OCI-LY3 (cell line): Measurements from ENCODE around the gene BIRC6.

Experiments
- H2AFZ ChIP-seq: fragments of 200-600, 300-600 bp; shearing (Covaris generic); 2 replicates; pipeline ENCODE4 v1.6.0; 2014; ENCODE audit warnings: antibody characterized with exemption, low read depth, low read length
- H3K27ac ChIP-seq: fragments of 200-600, 300-600 bp; sonication (generic); 2 replicates; pipeline ENCODE4 v1.5.1; 2014; ENCODE audit warnings: mild to moderate bottlenecking, low read length, moderate library complexity, mixed read lengths
- H3K27me3 ChIP-seq: fragments of 200-600, 300-600 bp; sonication (generic); 2 replicates; pipeline ENCODE4 v1.6.1; 2014; ENCODE audit warnings: low read depth, low read length, mixed read lengths
- H3K36me3 ChIP-seq: fragments of 200-600, 300-600 bp; sonication (generic); replicated peaks from 2 replicates; pipeline ENCODE3; 2014; ENCODE audit warnings: low read depth, low read length, mixed read lengths
- H3K4me1 ChIP-seq: fragments of 300-600, 200-600 bp; sonication (generic); 2 replicates; pipeline ENCODE4 v1.6.1; 2014; ENCODE audit warnings: low read length, mixed read lengths
- H3K4me2 ChIP-seq: fragments of 200-600, 300-600 bp; sonication (generic); 2 replicates; pipeline ENCODE4 v1.6.1; 2014; ENCODE audit warnings: low read length, mixed read lengths
- H3K4me3 ChIP-seq: fragments of 300-600, 200-600 bp; sonication (generic); 2 replicates; pipeline ENCODE4 v1.5.1; 2014; ENCODE audit warnings: antibody characterized with exemption, mild to moderate bottlenecking, low read length, moderate library complexity
- H3K79me2 ChIP-seq: fragments of 300-600, 200-600 bp; shearing (Covaris generic); 2 replicates; pipeline ENCODE4 v1.6.1; 2014; ENCODE audit warnings: mild to moderate bottlenecking, low read length, mixed read lengths
- H3K9ac ChIP-seq: fragments of 300-600, 200-600 bp; shearing (Covaris generic); 2 replicates; pipeline ENCODE4 v1.6.0; 2014; ENCODE audit warnings: mild to moderate bottlenecking, low read length, moderate library complexity
- H3K9me3 ChIP-seq: fragments of 200-600, 300-600 bp; shearing (Covaris generic); 2 replicates; pipeline ENCODE4 v1.6.1; 2014; ENCODE audit warnings: low read length, mixed read lengths; ENCODE audit not compliant: insufficient read depth
- H4K20me1 ChIP-seq: fragments of 200-600, 300-600 bp; sonication (generic); 2 replicates; pipeline ENCODE4 v1.6.1; 2016; ENCODE audit warnings: low read length, mixed read lengths; ENCODE audit not compliant: insufficient read depth
- CTCF ChIP-seq: fragments of 200-600, 300-600 bp; sonication (generic); IDR thresholded peaks from 2 replicates; pipeline ENCODE4 v1.5.1; 2014; ENCODE audit warnings: antibody characterized with exemption, low read length, low read depth
- EZH2phosphoT487 ChIP-seq: fragments of 200-600 bp; shearing (Covaris generic); IDR thresholded peaks from 2 replicates; pipeline ENCODE4 v1.6.1; 2018; ENCODE audit warnings: antibody characterized with exemption, mixed run types, low read depth

Gene BIRC6

GRCh38 chr2:32452338-32453064, 95.7 kb downstream of the BIRC6 start:
- Histone ChIP-seq H3K4me2 (no peak overlapping the region), H4K20me1 (peaks cover 16% of the 10 kb centered on the region), H3K27ac (no peak overlapping the region), H3K4me3 (no peak overlapping the region), H3K4me1 (peaks cover 13% of the 10 kb centered on the region), H3K9me3 (no peaks in the 10 kb centered on the region), H2AFZ (no peak overlapping the region), H3K9ac (no peak overlapping the region), H3K27me3 (no peaks in the 10 kb centered on the region), H3K36me3 (peaks cover 19% of the 10 kb centered on the region), H3K79me2 (no peaks in the 10 kb centered on the region)
- no peak for TF ChIP-seq CTCF
- TF ChIP-seq EZH2phosphoT487, result no peak

GRCh38 chr2:32453242-32454062, 96.6 kb downstream of the BIRC6 start:
- no peaks in the 10 kb centered on the region for H3K27me3 ChIP-seq
- H3K27ac ChIP-seq, result no peak overlapping the region
- H3K79me2 ChIP-seq, result no peaks in the 10 kb centered on the region
- no peaks in the 10 kb centered on the region for H3K9me3 ChIP-seq
- peaks cover 19% of the 10 kb centered on the region for H3K36me3 ChIP-seq
- peaks cover 13% of the 10 kb centered on the region for H3K4me1 ChIP-seq
- H2AFZ ChIP-seq, result no peak overlapping the region
- TF ChIP-seq CTCF (no peak), EZH2phosphoT487 (no peak)
- H3K9ac ChIP-seq, result no peak overlapping the region
- peaks cover 16% of the 10 kb centered on the region for H4K20me1 ChIP-seq
- H3K4me3 ChIP-seq, result no peak overlapping the region
- no peak overlapping the region for H3K4me2 ChIP-seq

- no peaks in the 10 kb centered on the region for H3K9me3 ChIP-seq
- no peak overlapping the region for H3K9ac ChIP-seq
- H3K4me1 ChIP-seq, result peaks cover 13% of the 10 kb centered on the region
- H2AFZ ChIP-seq, result no peak overlapping the region
- no peak overlapping the region for H3K27ac ChIP-seq
- H3K4me2 ChIP-seq, result no peak overlapping the region
- H3K4me3 ChIP-seq, result no peak overlapping the region
- H3K36me3 ChIP-seq, result peaks cover 14% of the 10 kb centered on the region
- H3K79me2 ChIP-seq, result peaks cover 4% of the 10 kb centered on the region
- H3K27me3 ChIP-seq, result no peaks in the 10 kb centered on the region
- peaks cover 16% of the 10 kb centered on the region for H4K20me1 ChIP-seq
- TF ChIP-seq CTCF (no peak), EZH2phosphoT487 (no peak)
Observed at GRCh38 chr2:32455816-32456215, 99.0 kb downstream of the BIRC6 start.

GRCh38 chr2:32456808-32457207, 100.0 kb downstream of the BIRC6 start:
- H3K36me3 ChIP-seq, result peaks cover 12% of the 10 kb centered on the region
- H4K20me1 ChIP-seq, result peaks cover 9% of the 10 kb centered on the region
- no peaks in the 10 kb centered on the region for H3K9me3 ChIP-seq
- no peak overlapping the region for H3K4me2 ChIP-seq
- no peak overlapping the region for H3K9ac ChIP-seq
- H2AFZ ChIP-seq, result no peak overlapping the region
- no peak overlapping the region for H3K4me3 ChIP-seq
- peaks cover 4% of the 10 kb centered on the region for H3K79me2 ChIP-seq
- no peaks in the 10 kb centered on the region for H3K27me3 ChIP-seq
- no peak overlapping the region for H3K27ac ChIP-seq
- H3K4me1 ChIP-seq, result peaks cover 9% of the 10 kb centered on the region
- TF ChIP-seq EZH2phosphoT487 (no peak), CTCF (no peak)
